ENCODE results near the gene OR10H1. TPM values are rescaled to one million over a fixed set of nuclear protein-coding genes. Genes with fewer than 3 reads are reported as not detected.
"Not testable (repeated sequence)": the region's sequence is repeated elsewhere in the genome, so short reads cannot be mapped to it uniquely, and the experiment has no call there.

OR10H1 gene
- under 1 TPM; 0.06 to 0.08 (median 0.08) TPM for polyA plus RNA-seq (ENCODE audit: insufficient read length in 3 of 3)
- long read RNA-seq, donor 1, partial matches to known transcripts = 0 of 1 reads
- long read RNA-seq, donor 1, other reads (novel, unspliced or antisense) = 0 of 1 reads
- long read RNA-seq, donor 2 = 0 reads
- long read RNA-seq, donor 3 = 0 reads
- long read RNA-seq, donor 4 = 0 reads
- long read RNA-seq, donor 5 = 0 reads
- long read RNA-seq, donor 6 = 0 reads
- long read RNA-seq, donor 7 = 0 reads
- long read RNA-seq, donor 8 = 0 reads
- long read RNA-seq, donor 9 = 0 reads
- long read RNA-seq, donor 10 = 0 reads
- long read RNA-seq, donor 11 = 0 reads
- long read RNA-seq, donor 12 = 0 reads
- long read RNA-seq, donor 13 = 0 reads
- long read RNA-seq, donor 14 = 0 reads
- long read RNA-seq, donor 15 = 0 reads
- long read RNA-seq, donor 16 = 0 reads

DNA sequence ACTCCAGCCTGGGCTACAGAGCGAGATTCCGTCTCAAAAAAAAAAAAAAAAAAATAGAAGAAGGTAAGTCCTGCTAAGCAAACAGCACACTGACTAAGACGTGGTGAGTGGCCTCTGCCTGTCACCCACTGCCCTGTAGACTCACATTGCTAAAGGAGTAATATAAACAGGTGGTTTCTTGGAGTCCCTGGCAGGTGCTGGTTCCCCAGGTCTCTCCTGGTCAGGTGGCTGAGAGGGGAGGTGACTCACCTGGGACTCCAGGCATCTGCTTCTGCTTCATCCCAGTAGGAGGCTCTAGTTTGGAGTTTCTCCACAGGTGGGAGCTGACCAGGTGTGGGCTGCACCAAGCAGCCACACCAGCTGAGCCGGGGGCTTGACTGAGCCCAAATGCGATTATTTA, at the start of gene OR10H1:
Gene OR10H1, minus strand, starts transcription at position 359 of the 400 bp plus-strand sequence. CDS start 7,627 bp downstream, outside the sequence.
- no peak for DNase-seq (ENCODE audit: extremely low read depth in 1 of 11, low read depth in 9 of 11, low spot score in 4 of 11)

DNA sequence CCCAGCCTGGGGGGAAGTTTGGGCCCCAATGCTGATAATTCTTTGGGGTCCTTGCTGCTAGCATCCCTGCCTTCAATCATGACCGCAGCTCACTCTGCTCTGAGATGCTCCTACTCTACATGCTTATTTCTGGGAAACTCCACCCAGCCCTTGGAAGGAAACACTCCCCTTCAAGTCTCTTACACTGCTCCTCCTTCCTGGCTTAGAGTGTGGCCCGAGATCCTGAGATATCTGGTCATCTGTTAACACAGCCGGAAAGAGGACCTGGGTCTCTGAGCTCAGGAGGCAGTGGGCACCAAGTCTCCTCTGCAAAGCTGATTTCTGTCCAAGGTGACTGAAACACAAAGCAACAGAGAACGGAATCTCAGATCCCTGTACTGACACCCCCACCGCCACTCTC, 49.4 kb upstream of the OR10H1 start:
- DNase-seq (ENCODE audit: extremely low read depth in 1 of 11, low read depth in 9 of 11, low spot score in 4 of 11) = no peak

GRCh38 chr19:15863272-15863671, 47.8 kb upstream of the OR10H1 start:
- DNase-seq (ENCODE audit: extremely low read depth in 1 of 11, low read depth in 9 of 11, low spot score in 4 of 11) = no peak

DNA sequence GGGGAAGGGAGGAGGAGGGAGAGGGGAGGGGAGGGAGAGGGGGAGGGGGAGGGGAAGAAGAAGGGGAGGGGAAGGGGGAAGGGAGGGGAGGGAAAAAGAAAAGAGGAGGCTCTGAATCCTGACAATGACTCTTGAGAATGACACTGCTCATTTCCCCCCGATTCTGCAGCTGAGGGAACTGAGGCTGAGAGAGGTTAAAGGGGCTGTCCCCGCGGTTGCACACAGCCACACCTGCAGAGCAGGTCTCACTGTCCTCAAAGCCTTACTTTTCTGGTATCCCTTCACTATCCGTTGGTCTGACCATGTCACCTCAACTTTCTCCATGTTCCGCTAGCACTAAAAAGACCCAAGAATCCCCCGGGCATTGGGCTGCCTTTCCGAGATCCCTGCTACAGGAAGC, 47.0 kb upstream of the OR10H1 start:
- DNase-seq (ENCODE audit: extremely low read depth in 1 of 11, low read depth in 9 of 11, low spot score in 4 of 11) = no peak

- DNase-seq (ENCODE audit: extremely low read depth in 1 of 11, low read depth in 9 of 11, low spot score in 4 of 11) = no peak
Measured at GRCh38 chr19:15860522-15860921, 45.1 kb upstream of the OR10H1 start.

- DNase-seq (ENCODE audit: extremely low read depth in 1 of 11, low read depth in 9 of 11, low spot score in 4 of 11) = no peak
Measured at GRCh38 chr19:15859187-15859586, 43.7 kb upstream of the OR10H1 start.

GRCh38 chr19:15850385-15850784, 34.9 kb upstream of the OR10H1 start:
- no peak for DNase-seq (ENCODE audit: extremely low read depth in 1 of 11, low read depth in 9 of 11, low spot score in 4 of 11)

DNA sequence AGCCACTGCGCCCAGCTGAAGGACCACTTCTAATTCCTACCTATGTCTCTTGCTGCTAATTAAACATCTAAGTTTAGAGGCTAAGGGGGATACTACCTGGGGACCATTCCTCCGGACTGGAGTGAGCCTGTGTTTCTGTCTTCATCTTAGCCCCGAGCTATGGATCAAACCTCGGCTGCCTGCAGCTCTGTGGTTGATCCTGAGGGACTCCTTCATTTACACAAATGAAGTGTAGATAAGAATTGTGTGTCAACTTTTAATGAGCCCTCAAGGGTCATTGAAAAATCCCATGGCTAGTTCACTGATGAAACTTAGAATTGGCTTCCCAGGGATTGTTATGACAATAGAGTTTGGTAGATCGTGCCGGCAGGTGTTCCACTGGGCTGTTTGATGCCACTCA, 31.5 kb upstream of the OR10H1 start:
- DNase-seq (ENCODE audit: extremely low read depth in 1 of 11, low read depth in 9 of 11, low spot score in 4 of 11) = no peak

DNA sequence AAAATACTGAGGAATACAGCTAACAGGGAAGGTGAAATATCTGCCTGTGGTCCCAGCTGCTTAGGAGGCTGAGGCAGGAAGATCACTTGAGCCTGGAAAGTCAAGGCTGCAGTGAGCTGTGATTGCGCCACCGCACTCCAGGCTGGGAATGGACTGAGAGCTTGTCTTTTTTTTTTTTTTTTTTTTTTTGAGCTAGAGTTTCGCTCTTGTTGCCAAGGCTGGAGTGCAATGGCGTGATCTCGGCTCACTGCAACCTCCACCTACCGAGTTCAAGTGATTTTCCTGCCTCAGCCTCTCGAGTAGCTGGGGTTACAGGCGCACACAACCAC, 28.4 kb upstream of the OR10H1 start:
- not testable (repeated sequence) for DNase-seq (ENCODE audit: extremely low read depth in 1 of 11, low read depth in 9 of 11, low spot score in 4 of 11)

DNA sequence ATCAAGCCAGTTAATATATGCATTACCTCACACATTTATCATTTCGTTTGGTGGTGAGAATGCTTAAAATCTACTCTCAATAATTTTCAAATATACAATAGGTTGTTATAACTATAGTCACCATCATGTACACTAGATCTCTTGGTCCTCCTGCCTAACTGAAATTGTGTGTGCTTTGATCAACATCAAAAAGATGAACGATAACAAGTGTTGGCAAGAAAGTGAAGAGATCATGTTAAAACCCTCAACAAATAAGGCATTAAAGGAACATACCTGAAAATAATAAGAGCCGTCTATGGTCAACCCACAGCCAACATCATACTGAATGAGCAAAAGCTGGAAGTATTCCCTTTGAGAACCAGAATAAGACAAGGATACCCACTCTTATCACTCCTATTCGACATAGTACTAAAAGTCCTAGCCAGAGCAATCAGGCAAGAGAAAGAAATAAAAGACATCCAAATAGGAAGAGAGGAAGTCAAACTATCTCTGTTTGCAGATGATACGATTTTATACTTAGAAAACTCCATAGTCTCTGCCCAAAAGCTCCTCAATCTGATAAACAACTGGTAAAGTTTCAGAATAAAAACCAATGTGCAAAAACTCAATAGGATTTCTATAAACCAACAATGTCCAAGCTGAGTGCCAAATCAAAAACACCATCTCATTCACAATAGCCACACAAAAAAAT, 27.9 kb upstream of the OR10H1 start:
- DNase-seq (ENCODE audit: extremely low read depth in 1 of 11, low read depth in 9 of 11, low spot score in 4 of 11) = no peak

DNA sequence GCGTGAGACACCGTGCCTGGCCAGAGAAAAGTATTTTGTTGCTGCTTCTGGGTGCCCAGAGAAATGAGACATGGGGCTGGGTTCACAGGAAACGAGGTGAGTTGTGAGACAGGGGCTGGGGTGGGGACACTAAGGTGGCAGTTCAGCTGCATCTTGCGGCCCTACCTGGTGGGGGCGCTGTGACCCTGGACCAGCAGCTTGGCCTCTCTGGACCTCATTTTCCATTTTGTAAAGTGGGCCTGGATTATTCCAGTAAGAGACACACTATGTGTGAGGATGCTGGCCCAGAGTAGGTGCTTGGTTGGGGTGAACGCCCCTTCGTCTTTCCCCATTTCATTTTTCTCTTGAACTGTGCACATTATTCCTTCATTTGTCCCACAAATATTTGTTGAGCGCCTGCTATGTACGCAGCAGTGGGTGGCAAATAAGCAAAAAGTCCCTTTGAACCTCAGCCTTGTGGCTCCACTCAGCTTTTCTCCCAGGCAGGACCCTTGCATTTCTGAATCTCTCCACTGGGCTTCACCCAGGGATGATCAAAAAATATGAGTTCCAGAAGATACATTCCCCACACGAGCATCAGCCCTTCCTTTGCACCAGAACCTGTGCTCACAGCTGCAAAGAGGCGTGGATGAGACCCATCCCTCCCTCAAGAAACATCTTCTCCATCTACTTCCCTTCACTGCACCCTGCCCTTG, 26.6 kb upstream of the OR10H1 start:
- no peak for DNase-seq (ENCODE audit: extremely low read depth in 1 of 11, low read depth in 9 of 11, low spot score in 4 of 11)

GRCh38 chr19:15840833-15841232, 25.4 kb upstream of the OR10H1 start:
- DNase-seq (ENCODE audit: extremely low read depth in 1 of 11, low read depth in 9 of 11, low spot score in 4 of 11) = no peak

DNA sequence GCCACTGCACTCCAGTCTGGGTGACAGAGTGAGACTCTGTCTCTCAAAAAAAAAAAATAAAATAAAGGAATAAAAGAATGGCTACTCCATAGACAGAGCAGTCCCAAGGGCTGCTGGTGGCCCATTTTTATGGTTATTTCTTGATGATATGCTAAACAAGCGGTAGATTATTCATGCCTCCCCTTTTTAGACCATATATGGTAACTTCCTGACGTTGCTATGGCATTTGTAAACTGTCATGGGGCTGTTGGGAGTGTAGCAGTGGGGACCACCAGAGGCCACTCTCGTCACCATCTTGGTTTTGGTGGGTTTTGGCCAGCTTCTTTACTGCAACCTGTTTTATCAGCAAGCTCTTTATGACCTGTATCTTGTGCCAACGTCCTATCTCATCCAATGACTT, 24.4 kb upstream of the OR10H1 start:
- not testable (repeated sequence) for DNase-seq (ENCODE audit: extremely low read depth in 1 of 11, low read depth in 9 of 11, low spot score in 4 of 11)

GRCh38 chr19:15838351-15838750, 22.9 kb upstream of the OR10H1 start:
- no peak for DNase-seq (ENCODE audit: extremely low read depth in 1 of 11, low read depth in 9 of 11, low spot score in 4 of 11)

- DNase-seq (ENCODE audit: extremely low read depth in 1 of 11, low read depth in 9 of 11, low spot score in 4 of 11) = no peak
Measured at GRCh38 chr19:15837221-15837731, 21.8 kb upstream of the OR10H1 start.

DNA sequence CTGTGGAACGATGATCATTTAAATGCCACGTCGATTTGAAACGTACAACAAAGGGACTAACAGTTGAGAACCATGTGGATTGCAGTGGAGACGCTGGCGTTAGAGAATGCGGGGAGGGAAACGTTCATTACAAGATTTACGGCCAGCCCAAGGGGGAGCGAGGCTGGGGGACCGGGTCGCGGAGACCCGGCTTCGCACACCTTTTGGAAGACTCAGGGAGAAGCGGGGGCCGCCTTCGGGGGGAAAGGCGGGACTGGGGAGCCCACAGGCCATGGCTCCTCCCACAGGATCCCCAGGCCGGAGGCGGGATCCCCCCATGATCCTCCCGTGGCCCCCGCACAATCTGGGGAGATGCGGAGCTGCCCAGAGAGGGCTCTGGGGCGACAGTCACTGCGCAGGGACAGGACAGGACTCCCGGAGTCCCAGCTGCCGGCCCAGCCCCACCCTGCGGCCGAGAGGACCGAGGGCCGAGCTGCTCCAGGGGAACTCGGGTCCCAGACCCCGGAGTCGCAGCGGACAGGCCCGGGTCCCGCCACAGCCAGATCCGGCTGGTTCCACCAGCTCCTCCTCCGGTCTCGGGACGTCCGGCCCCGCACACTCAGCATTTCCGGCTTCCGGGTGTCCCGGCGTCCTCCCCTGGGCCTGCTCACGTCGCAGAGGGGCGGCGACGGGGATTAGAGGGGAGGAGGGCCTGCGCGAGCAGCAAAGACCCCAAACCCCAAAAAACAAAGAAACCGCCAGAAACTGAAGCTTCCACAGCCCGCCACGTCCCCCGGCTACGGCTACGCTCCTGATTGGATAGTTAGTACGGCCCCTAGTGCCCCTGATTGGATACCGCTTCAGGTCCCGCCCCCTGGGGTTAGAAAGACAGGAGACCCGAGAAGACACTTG, 21.1 kb upstream of the OR10H1 start:
- peak; percentile 86 to 98 (median 95) for DNase-seq (ENCODE audit: extremely low read depth in 1 of 11, low read depth in 9 of 11, low spot score in 4 of 11)

- peak in 2 of 11 donors; percentile 2 to 4 for DNase-seq (ENCODE audit: extremely low read depth in 1 of 11, low read depth in 9 of 11, low spot score in 4 of 11)
Measured at GRCh38 chr19:15835565-15836329, 20.3 kb upstream of the OR10H1 start.

DNA sequence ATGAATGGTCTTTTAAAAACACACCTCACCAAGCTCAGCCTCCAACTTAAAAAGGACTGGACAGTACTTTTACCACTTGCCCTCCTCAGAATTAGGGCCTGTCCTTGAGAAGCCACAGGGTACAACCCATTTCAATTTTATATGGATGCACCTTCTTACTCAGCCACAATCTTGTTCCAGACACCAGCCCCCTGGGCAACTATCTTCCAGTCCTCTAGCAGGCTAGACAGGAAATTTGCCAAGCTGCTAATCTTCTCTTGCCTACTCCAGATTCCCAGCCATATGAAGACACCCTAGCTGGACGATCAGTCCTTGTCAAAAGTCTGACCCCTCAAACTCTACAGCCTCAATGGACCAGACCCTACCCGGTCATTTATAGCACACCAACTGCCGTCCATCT, 18.8 kb upstream of the OR10H1 start:
- not testable (repeated sequence) for DNase-seq (ENCODE audit: extremely low read depth in 1 of 11, low read depth in 9 of 11, low spot score in 4 of 11)
